ACHN (cell line): ENCODE data around the gene MTOR.

Experiments used
- DNase-seq: peaks from one replicate; pipeline ENCODE4 v3.0.0-alpha.2; 2015
- in situ Hi-C: cut with HindIII; loops from 2 replicates; pipeline ENCODE4 v1.10.0; 2017; ENCODE audit warnings: low sequenced_read_pairs, low pct_ligation_motif_present, low pct_unique_long_range_greater_than_20kb

Gene MTOR

GRCh38 chr1:11142618-11143391 lies 119.5 kb downstream of the MTOR start:
- in situ Hi-C loops: no loop called here

GRCh38 chr1:11138952-11139351 lies 123.4 kb downstream of the MTOR start:
- in situ Hi-C loops: no loop called here
- DNase-seq: no peak

More at GRCh38 chr1:11142618-11143391, 119.5 kb downstream of the MTOR start:
- DNase-seq: no peak

GRCh38 chr1:11138029-11138428 lies 124.3 kb downstream of the MTOR start:
- DNase-seq: no peak
- in situ Hi-C loops: no loop called here

- in situ Hi-C loops: no loop called here
- no peak for DNase-seq
These were observed 127.5 kb downstream of the MTOR start for GRCh38 chr1:11134898-11135266.

GRCh38 chr1:11134251-11134897 lies 128.0 kb downstream of the MTOR start:
- in situ Hi-C loops: no loop called here
- DNase-seq: peak; percentile 44

GRCh38 chr1:11132563-11133293 lies 129.6 kb downstream of the MTOR start:
- no peak for DNase-seq
- in situ Hi-C loops: no loop called here

GRCh38 chr1:11131816-11132215 lies 130.5 kb downstream of the MTOR start:
- in situ Hi-C loops: no loop called here
- DNase-seq: no peak

DNA sequence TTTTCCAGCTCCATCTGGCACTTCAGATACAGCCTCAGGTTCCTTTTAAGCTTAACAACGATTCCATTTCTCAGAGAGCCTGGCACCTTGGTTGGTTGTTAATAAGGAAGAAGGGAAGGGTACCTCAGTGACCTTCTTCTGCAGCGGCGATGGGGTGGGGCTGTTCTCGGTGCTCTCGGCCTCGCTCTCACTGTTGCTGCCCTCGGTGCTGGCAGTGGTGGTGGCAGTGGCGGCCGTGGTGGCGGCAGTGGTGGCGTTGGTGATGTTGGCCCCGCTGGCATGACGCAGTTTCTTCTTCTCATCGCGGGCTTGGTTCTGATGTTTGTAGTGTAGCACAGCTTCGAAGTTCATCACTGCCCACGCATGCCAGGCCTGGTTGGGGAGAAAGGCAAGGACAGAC lies 131.9 kb downstream of the MTOR start:
- in situ Hi-C loops: no loop called here
- DNase-seq: no peak

GRCh38 chr1:11129649-11130390 lies 132.5 kb downstream of the MTOR start:
- in situ Hi-C loops: no loop called here
- DNase-seq: no peak

GRCh38 chr1:11126569-11126968 lies 135.8 kb downstream of the MTOR start:
- in situ Hi-C loops: no loop called here
- no peak for DNase-seq

DNA sequence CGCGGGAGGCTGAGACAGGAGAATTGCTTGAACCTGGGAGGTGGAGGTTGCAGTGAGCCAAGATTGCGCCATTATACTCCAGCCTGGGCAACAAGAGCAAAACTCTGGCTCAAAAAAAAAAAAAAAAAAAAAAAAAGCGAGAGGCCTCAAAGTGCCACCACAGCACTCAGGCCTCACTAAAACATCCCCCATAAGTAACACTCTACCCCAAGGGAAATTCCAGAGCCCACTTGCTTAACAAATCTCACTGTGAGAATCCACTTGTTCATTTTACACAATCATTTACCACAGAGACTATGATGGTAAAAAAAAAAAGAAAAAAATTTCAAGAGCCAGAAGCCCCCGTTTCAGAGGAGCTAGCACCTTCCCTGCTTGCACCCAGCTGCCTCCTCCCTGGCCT lies 136.4 kb downstream of the MTOR start:
- DNase-seq: no peak
- in situ Hi-C loops: no loop called here

GRCh38 chr1:11124965-11125364 lies 137.4 kb downstream of the MTOR start:
- in situ Hi-C loops: no loop called here
- no peak for DNase-seq

- DNase-seq: no peak
These were observed 146.0 kb downstream of the MTOR start for GRCh38 chr1:11116318-11116717.

DNA sequence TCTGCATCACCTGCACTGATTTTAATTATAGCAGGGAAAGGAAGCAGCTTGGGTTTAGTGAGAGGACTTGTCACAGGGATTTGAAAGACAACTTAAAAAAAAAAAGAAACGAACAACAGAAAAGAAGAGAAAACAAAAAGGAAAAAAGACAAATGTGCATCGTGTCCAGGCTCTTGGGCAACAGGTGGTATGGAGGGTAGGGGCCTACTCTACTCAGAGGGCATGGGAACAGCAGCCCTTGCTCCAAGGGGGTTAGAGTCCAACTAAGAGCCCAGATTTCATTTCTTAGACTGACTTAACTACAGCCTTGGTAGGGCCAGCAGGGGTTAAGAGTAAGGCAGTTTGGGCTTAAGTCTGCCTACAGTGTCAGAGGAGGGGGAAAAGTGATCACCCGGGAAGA lies 147.4 kb downstream of the MTOR start:
- in situ Hi-C loops: no loop called here
- no peak for DNase-seq

More at GRCh38 chr1:11116318-11116717, 146.0 kb downstream of the MTOR start:
- in situ Hi-C loops: no loop called here

- no peak for DNase-seq
- in situ Hi-C loops: no loop called here
These were observed 153.1 kb downstream of the MTOR start for GRCh38 chr1:11109047-11109760.

GRCh38 chr1:11107599-11107998 lies 154.8 kb downstream of the MTOR start:
- no peak for DNase-seq
- in situ Hi-C loops: no loop called here

DNA sequence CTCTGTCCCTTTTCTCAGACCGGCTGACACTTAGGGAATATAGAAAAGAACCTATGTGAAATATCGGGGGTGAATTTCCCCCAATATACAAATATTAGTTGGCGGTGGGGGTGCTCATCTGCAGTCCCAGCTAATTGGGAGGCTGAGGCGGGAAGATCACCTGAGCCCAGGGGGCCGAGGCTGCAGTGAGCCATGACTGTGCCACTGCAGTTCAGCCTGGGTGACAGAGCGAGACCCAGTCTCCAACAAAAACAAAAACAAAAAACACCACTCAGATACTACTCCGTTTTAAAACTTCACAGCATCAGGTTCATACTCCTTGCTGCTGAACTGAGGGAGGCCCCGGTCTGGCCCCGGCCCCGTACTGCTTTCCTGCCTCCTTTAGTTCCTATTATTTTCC lies 156.8 kb downstream of the MTOR start:
- DNase-seq: no peak
- in situ Hi-C loops: no loop called here

DNA sequence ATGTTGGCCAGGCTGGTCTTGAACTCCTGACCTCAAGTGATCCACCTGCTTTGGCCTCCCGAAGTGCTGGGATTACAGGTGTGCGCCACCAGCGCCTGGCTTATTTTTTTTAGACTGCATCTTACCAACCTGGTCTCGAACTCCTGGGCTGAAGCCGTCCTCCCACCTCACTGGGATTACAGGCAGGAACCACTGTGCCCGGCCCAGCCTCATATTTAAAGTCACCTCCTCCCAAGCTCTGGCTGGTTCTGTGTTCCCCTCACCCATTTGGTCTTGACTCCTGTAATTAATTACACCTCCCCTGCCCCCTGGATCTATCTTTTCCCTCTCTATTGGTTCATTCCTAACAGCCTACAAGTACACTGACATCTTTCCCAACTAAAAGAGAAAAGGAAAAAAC lies 161.0 kb downstream of the MTOR start:
- in situ Hi-C loops: no loop called here
- no peak for DNase-seq
